ENCODE results near the gene LAG3.

The LAG3 gene

DNA sequence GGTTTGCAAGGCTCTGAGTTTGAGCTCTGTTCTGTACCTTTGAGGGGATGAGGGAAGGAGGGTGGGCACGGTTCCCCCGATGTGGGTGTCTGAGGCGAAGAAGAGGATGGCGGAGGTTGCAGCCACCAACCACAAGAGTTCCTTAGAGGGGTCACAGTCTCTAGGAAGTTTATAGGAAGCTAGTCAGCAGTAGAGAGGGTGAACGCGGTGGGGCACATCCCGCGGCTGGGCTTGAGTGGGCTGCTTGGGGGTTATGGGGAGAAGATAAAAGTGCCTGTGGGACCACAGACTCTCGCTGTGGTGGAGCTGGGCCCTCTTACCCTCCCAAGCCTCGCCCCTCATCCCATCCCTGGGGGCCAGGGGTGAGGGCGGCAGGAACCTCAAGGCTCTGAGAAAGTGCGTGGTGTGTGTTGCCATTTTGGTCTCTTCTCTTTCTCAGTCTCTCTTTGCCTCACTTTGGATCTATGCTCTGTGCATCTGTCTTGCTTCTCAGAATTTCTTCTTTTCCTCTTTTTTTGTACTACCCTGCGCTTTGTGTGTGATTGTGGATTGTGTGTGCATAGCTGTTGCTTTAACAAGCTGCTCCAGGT is 19.7 kb downstream of the LAG3 start:
- no peak for DNase-seq

DNA sequence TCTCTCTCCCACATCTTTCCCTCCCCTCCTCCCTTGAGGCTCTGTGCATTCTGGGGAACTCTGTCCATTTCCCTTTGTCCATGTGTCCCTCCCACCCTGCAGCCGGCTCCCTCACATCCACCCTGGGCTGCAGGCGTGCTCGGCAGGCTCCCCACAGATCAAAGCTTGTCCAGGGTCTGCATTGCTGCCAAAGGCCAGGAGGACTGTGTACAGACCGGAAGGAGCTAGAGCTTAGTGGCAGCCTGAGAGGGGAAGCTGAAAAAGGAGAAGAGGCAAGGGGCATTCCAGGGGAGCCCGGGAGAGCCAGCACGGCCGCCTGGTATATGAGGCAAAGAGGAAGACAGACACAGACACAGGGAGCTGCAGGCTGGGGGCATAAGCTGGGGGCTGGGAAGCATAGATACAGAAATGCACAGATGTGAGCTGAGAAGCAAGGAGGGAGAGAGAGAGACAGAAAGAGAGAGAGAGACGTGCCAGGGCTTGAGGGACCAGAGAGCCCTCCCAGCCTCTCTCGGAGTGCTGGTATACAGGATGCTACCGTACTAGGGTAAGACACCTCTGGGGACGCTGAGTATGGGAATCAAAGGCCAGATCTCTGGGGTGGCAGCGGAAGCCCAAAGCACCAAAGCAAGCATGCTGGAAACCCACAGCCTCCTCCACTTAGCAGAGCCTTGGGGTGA is 20.3 kb downstream of the LAG3 start:
- no peak for DNase-seq

DNA sequence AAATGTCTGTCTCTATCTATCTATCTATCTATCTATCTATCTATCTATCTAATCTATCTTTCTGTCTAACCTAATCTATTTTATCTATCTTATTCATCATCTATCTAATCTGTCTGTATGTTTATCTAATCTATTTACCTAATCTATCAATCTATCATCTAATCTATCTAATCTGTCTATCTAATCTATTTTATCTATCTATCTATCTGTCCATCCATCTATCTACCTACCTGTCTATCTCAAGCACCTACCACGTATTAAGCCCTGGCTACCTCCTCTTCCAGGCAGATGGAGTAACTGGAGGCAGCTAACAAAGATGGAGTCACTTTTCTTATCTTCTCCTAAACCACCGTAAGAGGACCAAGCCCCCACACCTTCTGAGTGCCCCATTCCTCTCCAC is 22.8 kb downstream of the LAG3 start:
- no peak for DNase-seq

DNA sequence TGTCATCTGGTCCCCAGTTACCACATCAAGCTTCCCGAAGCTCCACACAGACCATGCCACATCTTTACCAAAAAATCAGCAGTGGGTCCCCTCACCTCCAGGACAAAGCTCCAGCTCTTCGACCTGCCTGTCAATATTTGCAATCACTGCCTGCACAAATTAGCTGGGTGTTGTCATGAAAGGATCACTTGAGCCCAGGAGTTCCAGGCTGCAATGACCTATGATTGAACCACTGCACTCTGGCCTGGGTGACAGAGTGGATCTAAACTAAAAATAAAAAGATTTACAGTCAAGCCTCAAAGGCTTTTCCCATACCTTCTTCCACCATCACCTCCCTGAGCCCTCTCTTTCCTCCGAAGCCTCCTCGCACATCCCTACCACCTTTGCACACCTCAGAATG is 24.3 kb downstream of the LAG3 start:
- no peak for DNase-seq

DNA sequence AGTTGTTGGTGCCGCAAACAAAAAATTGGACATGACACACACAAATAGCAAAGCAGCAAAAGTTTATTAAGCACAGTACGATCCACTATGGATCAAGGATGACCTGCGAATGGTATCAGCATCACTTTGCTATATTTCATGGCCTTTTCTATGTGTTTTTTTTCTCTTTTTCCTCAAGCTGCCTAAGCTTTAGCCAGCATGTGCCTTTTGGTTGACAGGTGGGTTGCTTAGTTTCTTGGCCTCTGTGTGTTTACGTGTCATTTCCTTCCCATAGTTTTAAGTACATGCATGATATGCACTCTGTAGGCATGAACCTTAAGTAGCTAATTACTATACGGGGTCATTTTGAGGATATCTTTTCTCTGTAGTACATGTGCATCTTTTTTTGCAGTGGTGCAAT is 26.8 kb downstream of the LAG3 start:
- no peak for DNase-seq

DNA sequence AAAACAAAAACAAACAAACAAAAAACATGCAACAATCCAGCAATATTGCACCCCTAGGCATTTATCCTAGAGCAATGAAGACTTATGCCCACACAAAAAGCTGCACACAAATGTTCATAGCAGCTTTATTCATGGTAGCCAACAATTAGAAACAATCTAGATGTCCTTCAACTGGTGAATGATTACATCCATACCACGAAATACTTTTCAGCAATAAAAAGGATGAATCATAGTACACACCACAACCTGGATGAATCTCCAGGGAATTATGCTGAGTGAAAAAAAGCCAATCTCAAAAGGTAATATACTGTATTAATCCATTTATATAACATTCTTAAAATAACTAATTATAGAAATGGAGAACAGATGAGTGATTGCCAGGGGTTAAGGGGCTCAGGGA is 34.9 kb downstream of the LAG3 start:
- no peak for DNase-seq

DNA sequence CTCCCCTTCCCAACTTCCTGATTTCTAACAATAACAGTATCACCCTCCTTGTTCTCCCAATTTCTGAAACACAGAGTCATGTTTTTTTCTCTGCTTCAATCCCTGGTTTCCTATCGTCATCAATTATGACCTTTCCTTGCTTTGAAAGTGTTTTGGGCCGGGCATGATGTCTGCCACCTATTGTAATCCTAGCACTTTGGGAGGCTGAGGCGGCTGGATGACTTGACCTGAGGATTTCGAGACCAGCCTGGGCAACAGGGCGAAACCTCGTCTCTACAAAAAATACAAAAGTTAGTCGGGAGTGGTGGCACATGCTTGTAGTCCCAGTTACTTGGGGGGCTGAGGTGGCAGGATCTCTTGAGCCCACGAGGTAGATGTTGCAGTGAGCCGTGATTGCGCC is 36.7 kb downstream of the LAG3 start:
- DNase-seq, result no peak

DNA sequence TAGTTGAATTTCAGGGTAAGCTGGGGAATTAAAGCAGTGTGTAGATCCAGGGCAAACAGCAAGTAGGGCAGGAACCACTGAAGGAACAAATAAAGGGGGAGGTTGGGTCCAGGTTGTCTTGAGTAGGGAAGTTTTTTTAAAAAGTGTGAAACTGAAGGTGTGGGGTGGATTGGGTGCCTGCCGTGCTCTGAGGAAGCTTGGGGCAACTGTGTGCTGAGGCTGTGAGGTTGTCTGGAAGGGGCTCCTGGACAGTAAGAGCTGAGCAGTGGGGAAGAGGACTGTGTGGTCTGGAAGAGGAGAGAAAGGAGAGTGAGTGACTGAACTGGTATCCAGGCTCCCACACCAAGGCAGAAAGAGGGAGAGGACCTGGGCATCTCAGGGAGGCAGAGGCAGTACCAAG is 38.4 kb downstream of the LAG3 start:
- DNase-seq, result no peak

DNA sequence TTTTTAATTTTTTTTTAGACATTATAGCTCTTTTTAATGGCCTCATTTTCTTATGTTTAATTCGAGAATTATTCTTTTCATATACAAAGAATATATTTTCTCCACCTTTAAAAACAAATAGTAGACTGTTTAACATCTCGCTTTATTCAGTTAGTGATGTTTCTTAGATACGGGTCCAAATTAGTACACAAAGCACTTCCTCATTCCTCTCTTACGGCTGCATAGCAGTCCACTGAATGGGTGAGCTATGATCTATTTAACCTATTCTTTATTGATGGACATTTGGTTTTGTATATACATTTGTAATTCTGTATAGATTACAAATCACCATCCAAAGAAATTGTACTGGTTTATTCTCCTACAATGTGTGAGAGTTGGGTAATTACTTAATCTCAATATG is 41.0 kb downstream of the LAG3 start:
- DNase-seq, result no peak

DNA sequence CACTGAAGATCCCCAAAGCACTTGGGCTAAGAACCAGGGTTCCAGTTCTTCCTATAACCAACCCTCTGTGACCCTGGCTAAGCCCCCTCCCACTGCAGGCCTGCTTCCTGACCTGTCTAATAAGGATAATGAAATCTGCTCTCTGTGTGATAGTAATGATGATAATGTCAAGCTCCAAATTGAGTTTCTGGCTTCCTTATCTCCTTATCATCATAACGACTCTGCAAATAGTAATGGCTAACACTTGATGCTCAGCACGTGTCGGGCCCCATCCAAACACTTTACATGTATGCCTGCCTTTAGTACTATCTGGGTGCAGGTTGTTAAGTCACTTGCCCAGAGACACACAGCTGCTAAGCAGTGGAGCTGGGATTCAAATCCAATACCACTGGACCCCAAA is 44.3 kb downstream of the LAG3 start:
- no peak for DNase-seq

DNA sequence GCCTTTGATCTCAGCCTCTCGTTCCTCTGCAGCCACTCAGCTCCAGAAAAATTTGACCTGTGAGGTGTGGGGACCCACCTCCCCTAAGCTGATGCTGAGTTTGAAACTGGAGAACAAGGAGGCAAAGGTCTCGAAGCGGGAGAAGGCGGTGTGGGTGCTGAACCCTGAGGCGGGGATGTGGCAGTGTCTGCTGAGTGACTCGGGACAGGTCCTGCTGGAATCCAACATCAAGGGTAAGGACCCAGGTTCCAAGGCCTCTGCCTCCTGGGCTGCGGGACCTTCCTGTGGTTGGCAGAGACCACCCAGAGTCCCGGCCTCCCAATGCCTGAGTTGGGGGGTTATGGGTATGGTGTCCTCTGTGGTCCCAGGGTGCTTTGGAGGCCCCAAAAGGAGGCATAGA is 44.8 kb downstream of the LAG3 start:
- DNase-seq, result no peak

DNA sequence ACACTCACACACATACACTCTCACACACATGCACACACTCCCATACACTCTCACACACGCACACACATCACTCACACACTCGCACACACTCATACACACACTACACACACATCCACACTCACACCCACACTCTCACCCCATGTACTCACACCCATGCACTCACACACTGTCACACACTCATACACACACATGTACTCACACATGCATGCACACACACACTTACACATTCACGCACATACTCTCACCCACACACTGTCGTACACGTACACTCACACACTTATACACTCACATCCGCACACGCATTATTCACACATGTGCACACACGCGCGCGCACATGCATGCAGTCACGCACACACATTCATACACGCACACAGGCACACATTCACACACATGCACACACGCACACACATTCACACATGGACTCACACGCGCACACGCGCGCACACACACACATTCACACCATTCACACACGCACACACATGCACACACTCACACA is 45.4 kb downstream of the LAG3 start:
- DNase-seq, result no peak

DNA sequence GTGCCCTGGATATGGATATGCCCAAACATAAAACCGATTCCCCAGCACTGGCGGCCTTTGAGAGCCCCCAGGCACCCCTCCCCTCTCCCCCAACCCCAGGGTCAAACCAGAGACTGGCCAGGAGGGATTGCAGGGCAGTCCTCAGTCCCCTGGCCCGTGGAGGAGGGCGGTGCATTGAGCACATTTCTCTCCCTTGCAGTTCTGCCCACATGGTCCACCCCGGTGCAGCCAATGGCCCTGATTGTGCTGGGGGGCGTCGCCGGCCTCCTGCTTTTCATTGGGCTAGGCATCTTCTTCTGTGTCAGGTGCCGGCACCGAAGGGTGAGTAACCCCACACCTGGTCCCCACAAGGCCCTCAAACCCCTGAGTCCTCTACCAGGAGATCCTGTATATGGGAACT is 45.9 kb downstream of the LAG3 start:
- no peak for DNase-seq

DNA sequence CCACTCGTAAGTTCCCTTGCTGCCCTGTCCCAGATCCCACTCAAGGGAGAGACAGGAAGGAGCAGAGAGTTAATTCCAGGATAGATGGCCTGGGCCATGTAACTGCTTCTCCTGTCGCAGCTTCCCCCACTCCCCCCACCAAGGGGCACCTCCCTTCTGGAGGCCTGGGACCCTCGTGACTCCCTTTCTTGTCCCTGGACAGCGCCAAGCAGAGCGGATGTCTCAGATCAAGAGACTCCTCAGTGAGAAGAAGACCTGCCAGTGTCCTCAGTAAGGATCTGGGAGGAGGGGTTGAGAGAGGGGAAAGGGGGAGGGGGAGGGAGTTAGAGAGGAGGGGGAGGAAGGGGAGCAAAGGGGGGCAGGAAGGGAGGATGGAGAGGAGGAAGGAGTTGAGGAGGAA is 46.3 kb downstream of the LAG3 start:
- DNase-seq, result no peak

DNA sequence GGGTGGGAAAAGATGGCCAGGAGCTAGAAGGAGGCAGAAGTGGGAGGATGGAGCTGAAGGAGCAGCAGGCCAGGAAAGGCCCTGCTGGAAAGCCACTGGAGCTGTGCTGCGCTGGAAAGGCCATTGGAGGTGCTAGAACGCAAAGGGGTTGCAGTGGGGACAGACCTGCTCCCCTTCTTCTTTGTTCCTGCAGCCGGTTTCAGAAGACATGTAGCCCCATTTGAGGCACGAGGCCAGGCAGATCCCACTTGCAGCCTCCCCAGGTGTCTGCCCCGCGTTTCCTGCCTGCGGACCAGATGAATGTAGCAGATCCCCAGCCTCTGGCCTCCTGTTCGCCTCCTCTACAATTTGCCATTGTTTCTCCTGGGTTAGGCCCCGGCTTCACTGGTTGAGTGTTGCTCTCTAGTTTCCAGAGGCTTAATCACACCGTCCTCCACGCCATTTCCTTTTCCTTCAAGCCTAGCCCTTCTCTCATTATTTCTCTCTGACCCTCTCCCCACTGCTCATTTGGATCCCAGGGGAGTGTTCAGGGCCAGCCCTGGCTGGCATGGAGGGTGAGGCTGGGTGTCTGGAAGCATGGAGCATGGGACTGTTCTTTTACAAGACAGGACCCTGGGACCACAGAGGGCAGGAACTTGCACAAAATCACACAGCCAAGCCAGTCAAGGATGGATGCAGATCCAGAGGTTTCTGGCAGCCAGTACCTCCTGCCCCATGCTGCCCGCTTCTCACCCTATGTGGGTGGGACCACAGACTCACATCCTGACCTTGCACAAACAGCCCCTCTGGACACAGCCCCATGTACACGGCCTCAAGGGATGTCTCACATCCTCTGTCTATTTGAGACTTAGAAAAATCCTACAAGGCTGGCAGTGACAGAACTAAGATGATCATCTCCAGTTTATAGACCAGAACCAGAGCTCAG is 47.0 kb downstream of the LAG3 start:
- DNase-seq, result no peak

DNA sequence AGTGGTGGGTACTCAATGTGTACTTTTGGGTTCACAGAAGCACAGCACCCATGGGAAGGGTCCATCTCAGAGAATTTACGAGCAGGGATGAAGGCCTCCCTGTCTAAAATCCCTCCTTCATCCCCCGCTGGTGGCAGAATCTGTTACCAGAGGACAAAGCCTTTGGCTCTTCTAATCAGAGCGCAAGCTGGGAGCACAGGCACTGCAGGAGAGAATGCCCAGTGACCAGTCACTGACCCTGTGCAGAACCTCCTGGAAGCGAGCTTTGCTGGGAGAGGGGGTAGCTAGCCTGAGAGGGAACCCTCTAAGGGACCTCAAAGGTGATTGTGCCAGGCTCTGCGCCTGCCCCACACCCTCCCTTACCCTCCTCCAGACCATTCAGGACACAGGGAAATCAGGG is 47.8 kb downstream of the LAG3 start:
- DNase-seq, result no peak

DNA sequence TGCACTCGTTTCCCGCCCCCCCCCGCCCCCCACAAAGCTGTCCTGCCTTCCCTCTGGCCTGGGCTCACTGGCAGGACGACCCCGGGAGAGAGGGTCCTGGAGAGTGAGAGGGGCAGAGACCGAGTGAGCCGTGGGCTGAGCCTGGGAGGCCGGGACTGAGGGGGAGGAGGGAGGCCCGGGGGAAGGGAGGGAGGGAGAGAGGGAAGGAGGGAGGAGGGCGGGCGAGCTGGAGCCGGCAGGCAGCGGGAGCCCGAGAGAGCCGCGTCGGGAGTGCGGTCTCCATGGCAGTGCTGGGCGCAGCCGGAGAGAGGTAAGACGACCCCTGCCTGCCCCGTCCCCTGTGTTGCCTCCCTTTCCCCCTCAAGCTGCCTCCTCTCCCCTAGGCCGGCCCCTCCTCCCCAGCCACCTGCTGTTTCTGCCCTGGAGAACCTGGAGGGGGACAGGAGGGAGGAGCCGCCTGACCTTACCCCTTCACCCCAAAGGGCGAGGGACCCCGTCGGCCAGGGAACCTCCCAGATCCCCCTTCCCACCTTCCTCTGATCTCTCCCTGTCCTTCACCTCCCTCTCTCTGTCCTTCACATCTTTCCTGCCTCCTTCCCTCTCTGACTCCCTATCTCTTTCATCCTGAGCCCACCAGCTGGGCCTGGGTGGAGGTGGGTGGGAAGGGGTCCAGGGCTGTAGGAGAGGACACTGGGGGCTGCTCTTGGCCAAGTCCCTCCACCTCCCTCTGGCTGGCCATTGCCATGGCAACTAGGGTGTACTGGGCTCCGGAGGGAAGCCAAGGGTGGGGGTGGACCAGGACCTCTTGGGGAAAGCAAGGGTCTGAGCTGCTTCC is 49.5 kb downstream of the LAG3 start, which contains the start of gene GPR162:
Gene GPR162, plus strand, starts transcription at position 231 of the 835 bp plus-strand sequence. CDS start 2,078 bp downstream, outside the sequence.
- DNase-seq, result no peak

DNA sequence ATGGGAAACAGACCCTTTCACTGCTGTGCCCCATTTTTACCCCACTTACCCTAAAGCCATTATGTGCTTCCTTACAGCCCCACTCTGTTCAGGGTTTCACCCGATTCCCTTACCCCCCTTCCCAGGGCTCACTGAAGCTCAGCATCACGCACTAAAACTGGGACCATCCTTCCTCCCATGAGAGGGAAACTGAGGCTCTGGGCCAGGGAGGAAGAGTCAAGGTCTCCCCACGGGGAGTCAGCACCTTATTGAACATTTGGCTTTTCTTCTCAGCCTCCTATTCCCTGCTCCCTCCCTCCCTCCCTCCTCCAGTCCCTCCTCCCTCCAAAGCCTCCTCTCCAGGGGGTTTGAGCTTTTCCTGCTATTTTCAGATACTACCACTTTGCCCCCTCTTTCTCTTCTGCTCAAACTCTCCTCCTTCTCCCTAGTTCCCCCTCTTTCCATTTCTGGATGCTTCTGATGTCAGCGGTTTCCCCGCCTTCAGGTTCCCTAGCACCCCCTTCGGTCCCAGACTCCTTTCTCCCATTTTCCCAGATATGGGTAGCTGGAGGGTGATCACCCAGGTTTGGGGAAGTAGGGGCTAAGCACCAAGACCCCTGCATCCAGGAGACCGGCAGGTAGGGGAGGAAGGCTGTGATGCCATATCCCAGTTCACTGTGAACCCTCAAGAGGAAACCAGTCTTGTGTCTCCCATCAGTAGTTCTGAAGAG is 50.3 kb downstream of the LAG3 start:
- no peak for DNase-seq

DNA sequence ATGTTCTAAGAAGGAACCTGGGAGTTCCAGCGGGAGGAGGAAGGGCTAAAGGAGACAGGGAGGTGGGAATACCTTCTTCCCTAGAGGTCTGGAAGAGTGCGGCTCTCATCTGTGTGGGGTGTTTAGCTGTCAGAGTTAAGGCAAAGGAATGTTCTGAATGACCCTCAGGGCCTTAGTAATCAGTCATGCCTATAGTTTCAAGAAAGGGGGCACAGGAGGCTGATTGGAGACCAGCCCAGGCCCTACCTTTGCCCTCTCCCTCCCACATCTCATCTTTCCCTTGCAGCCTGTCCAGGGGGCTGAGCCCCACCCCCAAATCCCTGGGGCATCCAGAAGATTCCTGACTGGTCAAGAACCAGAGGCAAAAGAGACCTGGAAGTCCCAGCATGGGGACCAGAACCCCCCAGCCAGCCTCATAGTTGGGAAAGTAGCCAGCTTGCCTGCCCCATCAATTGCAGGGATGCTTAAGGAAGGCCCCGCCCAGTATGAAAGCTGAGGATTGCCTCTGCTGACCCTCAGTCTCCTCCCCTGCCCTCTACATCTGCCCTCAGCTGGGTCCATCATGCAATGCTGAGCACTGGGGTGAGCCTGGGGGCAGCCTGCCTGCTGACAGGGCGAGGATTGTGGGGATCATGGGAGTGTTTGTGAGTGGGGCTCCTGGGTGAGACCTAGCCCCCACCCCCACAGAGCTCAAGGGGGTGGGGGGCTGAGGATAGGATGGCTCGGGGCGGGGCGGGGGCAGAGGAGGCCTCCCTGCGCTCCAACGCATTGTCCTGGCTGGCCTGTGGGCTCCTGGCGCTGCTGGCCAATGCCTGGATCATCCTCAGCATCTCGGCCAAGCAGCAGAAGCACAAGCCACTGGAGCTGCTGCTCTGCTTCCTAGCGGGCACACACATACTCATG is 51.1 kb downstream of the LAG3 start:
- no peak for DNase-seq

DNA sequence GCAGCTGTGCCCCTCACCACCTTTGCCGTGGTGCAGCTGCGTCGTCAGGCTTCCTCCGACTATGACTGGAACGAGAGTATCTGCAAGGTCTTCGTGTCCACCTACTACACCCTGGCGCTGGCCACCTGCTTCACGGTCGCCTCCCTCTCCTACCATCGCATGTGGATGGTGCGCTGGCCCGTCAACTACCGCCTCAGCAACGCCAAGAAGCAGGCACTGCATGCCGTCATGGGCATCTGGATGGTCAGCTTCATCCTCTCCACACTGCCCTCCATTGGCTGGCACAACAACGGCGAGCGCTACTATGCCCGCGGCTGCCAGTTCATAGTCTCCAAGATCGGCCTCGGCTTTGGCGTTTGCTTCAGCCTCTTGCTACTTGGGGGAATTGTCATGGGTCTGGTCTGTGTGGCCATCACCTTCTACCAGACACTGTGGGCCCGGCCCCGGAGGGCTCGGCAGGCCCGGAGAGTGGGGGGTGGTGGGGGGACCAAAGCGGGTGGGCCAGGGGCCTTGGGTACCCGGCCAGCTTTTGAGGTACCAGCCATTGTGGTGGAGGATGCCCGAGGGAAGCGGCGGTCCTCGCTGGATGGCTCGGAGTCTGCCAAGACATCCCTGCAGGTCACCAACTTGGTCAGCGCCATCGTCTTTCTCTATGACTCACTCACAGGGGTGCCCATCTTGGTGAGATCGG is 51.9 kb downstream of the LAG3 start:
- no peak for DNase-seq
